Neural crest cell (in vitro differentiated cells): Measurements from ENCODE around the gene KDM6B. TPM values are rescaled to one million over a fixed set of nuclear protein-coding genes. Genes with fewer than 3 reads are reported as not detected.

Experiments used
- DNase-seq: peaks from one replicate; pipeline ENCODE4 v3.0.0; 2021; ENCODE audit warnings: low read depth, mixed read lengths, low spot score
- H3K27ac Mint-ChIP-seq: one replicate; pipeline ENCODE4 v1.8.0; 2021; ENCODE audit warnings: mild to moderate bottlenecking, mixed read lengths; ENCODE audit not compliant: unreplicated experiment
- H3K27me3 Mint-ChIP-seq: 2 replicates; pipeline ENCODE4 v1.8.0; 2021; ENCODE audit warnings: low read depth, mild to moderate bottlenecking, mixed read lengths
- H3K36me3 Mint-ChIP-seq: 2 replicates; pipeline ENCODE4 v1.8.0; 2021; ENCODE audit warnings: low read depth, mild to moderate bottlenecking, mixed read lengths
- H3K4me1 Mint-ChIP-seq: 2 replicates; pipeline ENCODE4 v1.8.0; 2021; ENCODE audit warnings: mixed read lengths
- H3K4me3 Mint-ChIP-seq: one replicate; pipeline ENCODE4 v1.8.0; 2021; ENCODE audit warnings: mild to moderate bottlenecking, mixed read lengths
- H3K9me3 Mint-ChIP-seq: 2 replicates; pipeline ENCODE4 v1.8.0; 2021; ENCODE audit warnings: mixed read lengths
- CTCF ChIP-seq: fragments of 200-600 bp; sonication (generic); conservative IDR thresholded peaks from 2 replicates; pipeline ENCODE4 v1.5.0; 2021; ENCODE audit warnings: antibody characterized with exemption, mild to moderate bottlenecking
- total RNA-seq: library from RNA; stranded (reverse); gene quantifications from 2 replicates; pipeline ENCODE4 v1.2.1, GENCODE V29; 2021

KDM6B gene
- total RNA-seq, 1 donor from 2014 or later: 70.2 TPM

GRCh38 chr17:7839876-7840261, 5.9 kb downstream of the KDM6B start:
- Mint-ChIP-seq H3K4me3 (peak overlapping the region; percentile 93), H3K9me3 (no peaks in the 10 kb centered on the region), H3K27me3 (peaks cover 18% of the 10 kb centered on the region), H3K4me1 (peaks cover 80% of the 10 kb centered on the region), H3K36me3 (peaks cover 3% of the 10 kb centered on the region), H3K27ac (no peak overlapping the region)
- TF ChIP-seq CTCF: no peak
- DNase-seq: no peak

- H3K4me1 Mint-ChIP-seq: peaks cover 74% of the 10 kb centered on the region
- TF ChIP-seq CTCF: no peak
- no peaks in the 10 kb centered on the region for H3K9me3 Mint-ChIP-seq
- peaks cover 3% of the 10 kb centered on the region for H3K36me3 Mint-ChIP-seq
- DNase-seq: no peak
- no peak overlapping the region for H3K27ac Mint-ChIP-seq
- peak overlapping the region; percentile 93 for H3K4me3 Mint-ChIP-seq
- peaks cover 15% of the 10 kb centered on the region for H3K27me3 Mint-ChIP-seq
Observed at GRCh38 chr17:7840441-7840840, 6.4 kb downstream of the KDM6B start.

- Mint-ChIP-seq H3K4me1 (peaks cover 74% of the 10 kb centered on the region), H3K36me3 (peaks cover 3% of the 10 kb centered on the region), H3K27ac (peak overlapping the region; percentile 96), H3K4me3 (peak overlapping the region; percentile 93), H3K9me3 (no peaks in the 10 kb centered on the region), H3K27me3 (peaks cover 15% of the 10 kb centered on the region)
- no peak for DNase-seq
- TF ChIP-seq CTCF: no peak
Observed at GRCh38 chr17:7840875-7841274, 6.9 kb downstream of the KDM6B start.

- Mint-ChIP-seq H3K36me3 (peaks cover 3% of the 10 kb centered on the region), H3K4me1 (peaks cover 70% of the 10 kb centered on the region), H3K9me3 (no peaks in the 10 kb centered on the region), H3K27me3 (peaks cover 15% of the 10 kb centered on the region), H3K4me3 (peak overlapping the region; percentile 97), H3K27ac (peak overlapping the region; percentile 96)
- no peak for DNase-seq
- peak; percentile 19 for TF ChIP-seq CTCF
Observed at GRCh38 chr17:7841396-7841914, 7.4 kb downstream of the KDM6B start.

GRCh38 chr17:7841915-7842379, 7.9 kb downstream of the KDM6B start:
- peak; percentile 95 for DNase-seq
- peak overlapping the region; percentile 97 for H3K4me3 Mint-ChIP-seq
- H3K4me1 Mint-ChIP-seq: peaks cover 65% of the 10 kb centered on the region
- TF ChIP-seq CTCF: no peak
- H3K36me3 Mint-ChIP-seq: peaks cover 3% of the 10 kb centered on the region
- peak overlapping the region; percentile 99 for H3K27ac Mint-ChIP-seq
- H3K9me3 Mint-ChIP-seq: no peaks in the 10 kb centered on the region
- peaks cover 10% of the 10 kb centered on the region for H3K27me3 Mint-ChIP-seq
